ENCODE data around the gene SEC14L3. TPM values are rescaled to one million over a fixed set of nuclear protein-coding genes. Genes with fewer than 3 reads are reported as not detected.

SEC14L3 gene
- total and polyA plus RNA-seq, 2 donors (not counting 3 experiments of a cell fraction or from before 2014, with no cell fraction given), result not detected

DNA sequence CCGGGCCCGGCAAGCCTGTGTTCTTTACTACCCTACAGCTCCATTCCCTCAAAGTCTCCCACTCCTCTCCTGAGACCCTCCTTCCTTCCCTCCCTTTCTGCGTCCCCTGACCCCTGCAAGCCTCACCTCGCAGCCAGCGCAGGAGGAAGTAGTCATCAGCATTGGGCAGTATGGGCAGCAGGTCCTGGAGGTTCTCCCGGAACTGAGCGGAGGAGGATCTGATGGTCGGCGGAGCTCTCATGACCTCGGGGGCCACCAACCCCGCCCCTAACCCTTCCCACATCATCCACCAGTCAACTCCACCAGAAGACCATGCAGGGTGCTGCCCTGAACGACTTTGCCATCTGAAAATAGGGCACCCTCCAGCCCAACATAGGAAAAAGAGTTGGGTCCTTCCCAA, 31.7 kb upstream of the SEC14L3 start:
- dilution Hi-C loops (cut with MboI; ENCODE audit: extremely low pct_ligation_motif_present, low sequenced_read_pairs), result no loop called here
- FAIRE-seq (no peak), DNase-seq (ENCODE audit: low read depth, low spot score) (no peak)
- Histone ChIP-seq H3K9ac (replicated peaks; ENCODE audit: extremely low read depth, insufficient read depth, low read length) (no peak overlapping the region), H2AFZ (ENCODE audit: low read depth, low read length) (no peak overlapping the region), H3K9me1 (replicated peaks; ENCODE audit: control insufficient read depth, extremely low read depth, insufficient read depth, low read length) (no peaks in the 10 kb centered on the region), H3K27ac (ENCODE audit: insufficient read depth, low read depth, low read length) (no peak overlapping the region), H3K27me3 (ENCODE audit: control insufficient read depth in 2 of 2, insufficient read depth in 2 of 2, low read length in 2 of 2) (peaks cover 13% of the 10 kb centered on the region in 2 experiments), H3K36me3 (ENCODE audit: control insufficient read depth in 2 of 2, extremely low read depth in 1 of 2, insufficient read depth in 2 of 2, low read length in 2 of 2) (no peaks in the 10 kb centered on the region), H3K4me1 (ENCODE audit: control insufficient read depth, extremely low read depth, insufficient read depth, low read length) (no peaks in the 10 kb centered on the region), H4K20me1 (replicated peaks; ENCODE audit: control insufficient read depth, extremely low read depth, insufficient read depth, low read length) (no peaks in the 10 kb centered on the region), H3K9me3 (replicated peaks; ENCODE audit: control insufficient read depth, insufficient read depth, low read length) (no peaks in the 10 kb centered on the region), H3K4me3 (replicated peaks in 1 of 3; ENCODE audit: insufficient read depth in 1 of 3, low read depth in 1 of 3, low read length in 3 of 3) (no peak overlapping the region), H3K79me2 (ENCODE audit: control insufficient read depth, insufficient read depth, low read length) (no peaks in the 10 kb centered on the region), H3K4me2 (ENCODE audit: insufficient read depth, low read length) (no peak overlapping the region)
- ChIA-PET CTCF (interaction anchor here (1.5 kb wide), 1 partner anchor 116 kb away, joined by 3 read pairs; no protein-coding TSS in a partner anchor), POLR2A (no interaction called here)
- BruUV-seq (replicated peaks), result no TSS peak
- intact Hi-C loops (cut with micrococcal nuclease), result no loop called here
- TF ChIP-seq POLR2AphosphoS5 (IDR thresholded peaks at IDR 0.05; ENCODE audit: insufficient read depth, low read depth, low read length) (no peak), POLR2A (IDR thresholded peaks at IDR 0.05; ENCODE audit: low read depth, low read length) (no peak), EZH2 (IDR thresholded peaks at IDR 0.05; ENCODE audit: borderline replicate concordance, low read depth, low read length, severe bottlenecking) (no peak), FOS (IDR thresholded peaks at IDR 0.05; ENCODE audit: borderline replicate concordance, insufficient read depth, low read length) (no peak)
- TF ChIP-seq, protein P1, sequence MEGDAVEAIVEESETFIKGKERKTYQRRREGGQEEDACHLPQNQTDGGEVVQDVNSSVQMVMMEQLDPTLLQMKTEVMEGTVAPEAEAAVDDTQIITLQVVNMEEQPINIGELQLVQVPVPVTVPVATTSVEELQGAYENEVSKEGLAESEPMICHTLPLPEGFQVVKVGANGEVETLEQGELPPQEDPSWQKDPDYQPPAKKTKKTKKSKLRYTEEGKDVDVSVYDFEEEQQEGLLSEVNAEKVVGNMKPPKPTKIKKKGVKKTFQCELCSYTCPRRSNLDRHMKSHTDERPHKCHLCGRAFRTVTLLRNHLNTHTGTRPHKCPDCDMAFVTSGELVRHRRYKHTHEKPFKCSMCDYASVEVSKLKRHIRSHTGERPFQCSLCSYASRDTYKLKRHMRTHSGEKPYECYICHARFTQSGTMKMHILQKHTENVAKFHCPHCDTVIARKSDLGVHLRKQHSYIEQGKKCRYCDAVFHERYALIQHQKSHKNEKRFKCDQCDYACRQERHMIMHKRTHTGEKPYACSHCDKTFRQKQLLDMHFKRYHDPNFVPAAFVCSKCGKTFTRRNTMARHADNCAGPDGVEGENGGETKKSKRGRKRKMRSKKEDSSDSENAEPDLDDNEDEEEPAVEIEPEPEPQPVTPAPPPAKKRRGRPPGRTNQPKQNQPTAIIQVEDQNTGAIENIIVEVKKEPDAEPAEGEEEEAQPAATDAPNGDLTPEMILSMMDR (IDR thresholded peaks at IDR 0.05; ENCODE audit: extremely low read depth in 1 of 2, insufficient read depth in 1 of 2, low read depth in 1 of 2, low read length in 2 of 2), result no peak
- TF ChIP-seq, protein P2, sequence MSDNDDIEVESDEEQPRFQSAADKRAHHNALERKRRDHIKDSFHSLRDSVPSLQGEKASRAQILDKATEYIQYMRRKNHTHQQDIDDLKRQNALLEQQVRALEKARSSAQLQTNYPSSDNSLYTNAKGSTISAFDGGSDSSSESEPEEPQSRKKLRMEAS (IDR thresholded peaks at IDR 0.05; ENCODE audit: insufficient read depth, insufficient read length), result no peak
